HCT116 (cell line): ENCODE measurements around the gene NAB1. TPM values are rescaled to one million over a fixed set of nuclear protein-coding genes. Genes with fewer than 3 reads are reported as not detected.

Source experiments
- ATAC-seq: fragments of 200-7000 bp; cut with Tn5 transposase; 2 replicates; pipeline ENCODE4 v1.9.1; 2020; ENCODE audit warnings: mild to moderate bottlenecking, moderate library complexity
- BruUV-seq: library from RNA; stranded (reverse); fragments of 400-500 nt; replicated peaks from 2 replicates; lab custom pipeline; 2021; lab: Mats Ljungman, UMichigan
- CTCF ChIA-PET: fragments of 300-600 bp; sonication (Branson Sonifier 250); formaldehyde crosslinking; loops from one replicate; lab custom pipeline; 2021; ENCODE audit warnings: antibody characterized with exemption; lab: Charles Lee
- POLR2A ChIA-PET: fragments of 300-600, 350-600 bp; sonication (Branson Sonifier 250); formaldehyde crosslinking; loops from one replicate; lab custom pipeline; 2021; ENCODE audit warnings: antibody characterized with exemption; lab: Charles Lee
- RAD21 ChIA-PET, 2 experiments: fragments of 300-600 bp; sonication (Branson Sonifier 250); formaldehyde crosslinking; loops; one replicate each; lab custom pipeline; 2023; ENCODE audit warnings: low total read pairs in 2 of 2; ENCODE audit not compliant: uncharacterized antibody in 2 of 2, unreplicated experiment in 2 of 2, low non-redundant PET in 1 of 2; lab: Charles Lee
- DNase-seq: peaks from one replicate; pipeline ENCODE4 v3.0.0-alpha.2; 2010; ENCODE audit warnings: low read depth, low spot score
- H2AFZ ChIP-seq: fragments of 200-600 bp; shearing (Covaris generic), sonication (generic); 2 replicates; pipeline ENCODE4 v1.6.1; 2017; ENCODE audit warnings: low read depth, mixed run types, mixed read lengths, antibody characterized with exemption, low read length; ENCODE audit not compliant: poor library complexity, severe bottlenecking
- H3K27ac ChIP-seq: 2 replicates; pipeline ENCODE4 v1.5.1; 2012; ENCODE audit warnings: low read depth, low read length
- H3K27me3 ChIP-seq: fragments of 200-600 bp; sonication (generic); 2 replicates; pipeline ENCODE4 v1.6.1; 2016; ENCODE audit warnings: mixed run types, low read length, mixed read lengths; ENCODE audit not compliant: insufficient read depth
- H3K36me3 ChIP-seq, 2 experiments: fragments of 200-500 bp in 1 of 2; fragments of 200-600 bp in 1 of 2; sonication (Bioruptor generic) in 1 of 2; sonication (generic) in 1 of 2; 2 replicates each; pipeline versions ENCODE4 v1.5.1 to v1.6.1; 2014 to 2016; ENCODE audit warnings: low read length in 2 of 2, inconsistent platforms in 1 of 2, mixed read lengths in 1 of 2, mixed run types in 1 of 2; ENCODE audit not compliant: insufficient read depth in 2 of 2, control insufficient read depth in 1 of 2
- H3K4me1 ChIP-seq, 2 experiments: fragments of 200-600 bp in 1 of 2; sonication (generic) in 1 of 2; 2 replicates each; pipeline versions ENCODE4 v1.5.1 to v1.6.1; 2012 to 2017; ENCODE audit warnings: low read length in 2 of 2, inconsistent platforms in 1 of 2, mild to moderate bottlenecking in 1 of 2, mixed read lengths in 1 of 2, mixed run types in 1 of 2, moderate library complexity in 1 of 2; ENCODE audit not compliant: insufficient read depth in 2 of 2, control insufficient read depth in 1 of 2
- H3K4me2 ChIP-seq: fragments of 200-600 bp; sonication (generic); 2 replicates; pipeline ENCODE4 v1.6.1; 2017; ENCODE audit warnings: mixed run types, low read length, mixed read lengths
- H3K4me3 ChIP-seq, 2 experiments: fragments of 200-600 bp in 1 of 2; sonication (generic) in 1 of 2; replicated peaks in 1 of 2; 2 replicates each; pipeline ENCODE4 v1.5.1; 2011 to 2016; ENCODE audit warnings: low read length in 2 of 2, control low read depth in 1 of 2, low read depth in 1 of 2, mild to moderate bottlenecking in 1 of 2, mixed read lengths in 1 of 2, mixed run types in 1 of 2
- H3K79me2 ChIP-seq: fragments of 200-600 bp; sonication (generic); 2 replicates; pipeline ENCODE4 v1.6.1; 2017; ENCODE audit warnings: mild to moderate bottlenecking, mixed run types, low read length, moderate library complexity, mixed read lengths; ENCODE audit not compliant: insufficient read depth
- H3K9ac ChIP-seq: fragments of 200-600 bp; sonication (generic); 2 replicates; pipeline ENCODE4 v1.6.1; 2016; ENCODE audit warnings: low read length, mixed read lengths
- H3K9me2 ChIP-seq: fragments of 200-600 bp; sonication (generic), shearing (Covaris generic); 2 replicates; pipeline ENCODE4 v1.6.1; 2017; ENCODE audit warnings: mixed run types, mild to moderate bottlenecking, moderate library complexity; ENCODE audit not compliant: insufficient read depth
- H3K9me3 ChIP-seq, 2 experiments: fragments of 200-500 bp in 1 of 2; fragments of 200-600 bp in 1 of 2; sonication (Bioruptor generic) in 1 of 2; sonication (generic) in 1 of 2; 2 replicates each; pipeline ENCODE4 v1.6.1; 2014 to 2017; ENCODE audit warnings: low read length in 2 of 2, mixed read lengths in 2 of 2, inconsistent platforms in 1 of 2, low read depth in 1 of 2, mild to moderate bottlenecking in 1 of 2, mixed run types in 1 of 2, moderate library complexity in 1 of 2; ENCODE audit not compliant: control insufficient read depth in 1 of 2, insufficient read depth in 1 of 2
- H4K20me1 ChIP-seq: fragments of 200-600 bp; sonication (generic), shearing (Covaris generic); 2 replicates; pipeline ENCODE4 v1.6.1; 2017; ENCODE audit warnings: mixed run types, mild to moderate bottlenecking, moderate library complexity; ENCODE audit not compliant: insufficient read depth
- CEBPB ChIP-seq: IDR thresholded peaks from 2 replicates; pipeline ENCODE4 v1.6.1; 2012; ENCODE audit warnings: low read depth
- REST ChIP-seq: IDR thresholded peaks from 2 replicates; pipeline ENCODE4 v1.6.1; 2012; ENCODE audit warnings: low read depth
- intact Hi-C: fragments of 100-400 bp; cut with micrococcal nuclease; formaldehyde crosslinking; loops from 2 replicates; pipeline ENCODE4 v1.10.0; 2022
- total RNA-seq: library from RNA; stranded (reverse); gene quantifications from one replicate; pipeline ENCODE4 v1.2.1, GENCODE V29; 2021; ENCODE audit not compliant: unreplicated experiment
- TF ChIP-seq, protein P1 (sequence below): IDR thresholded peaks from 2 replicates; pipeline ENCODE4 v1.6.1; 2011; ENCODE audit warnings: mild to moderate bottlenecking, low read length, moderate library complexity; ENCODE audit not compliant: insufficient replicate concordance; ENCODE audit errors: extremely low read depth

Gene NAB1
- total RNA-seq, 1 experiment from 2014 or later: 43.8 TPM

GRCh38 chr2:190657474-190658255, 8.8 kb downstream of the NAB1 start:
- ChIA-PET RAD21 (no interaction called here), CTCF (no interaction called here), POLR2A (no interaction called here)
- no peaks in the 10 kb centered on the region for H3K27me3 ChIP-seq
- TF ChIP-seq REST (no peak), CEBPB (no peak)
- TF ChIP-seq, protein P1, sequence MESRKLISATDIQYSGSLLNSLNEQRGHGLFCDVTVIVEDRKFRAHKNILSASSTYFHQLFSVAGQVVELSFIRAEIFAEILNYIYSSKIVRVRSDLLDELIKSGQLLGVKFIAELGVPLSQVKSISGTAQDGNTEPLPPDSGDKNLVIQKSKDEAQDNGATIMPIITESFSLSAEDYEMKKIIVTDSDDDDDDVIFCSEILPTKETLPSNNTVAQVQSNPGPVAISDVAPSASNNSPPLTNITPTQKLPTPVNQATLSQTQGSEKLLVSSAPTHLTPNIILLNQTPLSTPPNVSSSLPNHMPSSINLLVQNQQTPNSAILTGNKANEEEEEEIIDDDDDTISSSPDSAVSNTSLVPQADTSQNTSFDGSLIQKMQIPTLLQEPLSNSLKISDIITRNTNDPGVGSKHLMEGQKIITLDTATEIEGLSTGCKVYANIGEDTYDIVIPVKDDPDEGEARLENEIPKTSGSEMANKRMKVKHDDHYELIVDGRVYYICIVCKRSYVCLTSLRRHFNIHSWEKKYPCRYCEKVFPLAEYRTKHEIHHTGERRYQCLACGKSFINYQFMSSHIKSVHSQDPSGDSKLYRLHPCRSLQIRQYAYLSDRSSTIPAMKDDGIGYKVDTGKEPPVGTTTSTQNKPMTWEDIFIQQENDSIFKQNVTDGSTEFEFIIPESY: no peak
- ATAC-seq (no peak), DNase-seq (no peak)
- no peaks in the 10 kb centered on the region for H3K4me1 ChIP-seq
- BruUV-seq: no TSS peak
- no peaks in the 10 kb centered on the region for H3K9me3 ChIP-seq
- no peak overlapping the region for H2AFZ ChIP-seq
- no peak overlapping the region for H3K9ac ChIP-seq
- no peak overlapping the region for H3K27ac ChIP-seq
- H3K79me2 ChIP-seq: peaks cover 92% of the 10 kb centered on the region
- intact Hi-C loops: loop anchor here (5.0 kb wide), 1 partner anchor 255 kb away; no protein-coding TSS in a partner anchor
- no peaks in the 10 kb centered on the region for H3K9me2 ChIP-seq
- H3K36me3 ChIP-seq: no peaks in the 10 kb centered on the region
- no peak overlapping the region for H3K4me3 ChIP-seq
- 0 out of 2 replicates have a peak, but pooled peaks cover 3% of the 10 kb centered on the region for H4K20me1 ChIP-seq
- no peak overlapping the region for H3K4me2 ChIP-seq
